Fibroblast of the aortic adventitia (primary cell): ENCODE data around the gene BNC2. TPM values are rescaled to one million over a fixed set of nuclear protein-coding genes. Genes with fewer than 3 reads are reported as not detected.

Experiments used
- DNase-seq: peaks from one replicate; pipeline ENCODE4 v3.0.0-alpha.2; 2010; ENCODE audit warnings: low read depth
- H3K4me3 ChIP-seq: 2 replicates; pipeline ENCODE4 v1.5.1; 2011; ENCODE audit warnings: low read depth, mild to moderate bottlenecking, control low read depth, low read length, moderate library complexity
- total RNA-seq: library from RNA; depleted of rRNA; stranded (reverse); fragments of >200 nt; gene quantifications from 2 replicates; pipeline ENCODE4 v1.2.3, GENCODE V29; 2012; ENCODE audit warnings: low replicate concordance
- TF ChIP-seq, protein P1 (sequence below): IDR thresholded peaks from 2 replicates; pipeline ENCODE4 v1.5.1; 2011; ENCODE audit warnings: mild to moderate bottlenecking, low read length, control low read depth, inconsistent platforms; ENCODE audit not compliant: insufficient read depth

Gene BNC2
- total RNA-seq, 1 donor = 53.3 TPM

- no peak for DNase-seq
- TF ChIP-seq, protein P1, sequence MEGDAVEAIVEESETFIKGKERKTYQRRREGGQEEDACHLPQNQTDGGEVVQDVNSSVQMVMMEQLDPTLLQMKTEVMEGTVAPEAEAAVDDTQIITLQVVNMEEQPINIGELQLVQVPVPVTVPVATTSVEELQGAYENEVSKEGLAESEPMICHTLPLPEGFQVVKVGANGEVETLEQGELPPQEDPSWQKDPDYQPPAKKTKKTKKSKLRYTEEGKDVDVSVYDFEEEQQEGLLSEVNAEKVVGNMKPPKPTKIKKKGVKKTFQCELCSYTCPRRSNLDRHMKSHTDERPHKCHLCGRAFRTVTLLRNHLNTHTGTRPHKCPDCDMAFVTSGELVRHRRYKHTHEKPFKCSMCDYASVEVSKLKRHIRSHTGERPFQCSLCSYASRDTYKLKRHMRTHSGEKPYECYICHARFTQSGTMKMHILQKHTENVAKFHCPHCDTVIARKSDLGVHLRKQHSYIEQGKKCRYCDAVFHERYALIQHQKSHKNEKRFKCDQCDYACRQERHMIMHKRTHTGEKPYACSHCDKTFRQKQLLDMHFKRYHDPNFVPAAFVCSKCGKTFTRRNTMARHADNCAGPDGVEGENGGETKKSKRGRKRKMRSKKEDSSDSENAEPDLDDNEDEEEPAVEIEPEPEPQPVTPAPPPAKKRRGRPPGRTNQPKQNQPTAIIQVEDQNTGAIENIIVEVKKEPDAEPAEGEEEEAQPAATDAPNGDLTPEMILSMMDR = no peak
- no peak overlapping the region for H3K4me3 ChIP-seq
Measured at GRCh38 chr9:16817514-16817913, 53.0 kb downstream of the BNC2 start.

- no peak for DNase-seq
- TF ChIP-seq, protein P1 = no peak
- no peak overlapping the region for H3K4me3 ChIP-seq
Measured at GRCh38 chr9:16817002-16817401, 53.5 kb downstream of the BNC2 start.

GRCh38 chr9:16816011-16816410, 54.5 kb downstream of the BNC2 start:
- TF ChIP-seq, protein P1 = no peak
- no peak for DNase-seq
- H3K4me3 ChIP-seq = no peak overlapping the region

DNA sequence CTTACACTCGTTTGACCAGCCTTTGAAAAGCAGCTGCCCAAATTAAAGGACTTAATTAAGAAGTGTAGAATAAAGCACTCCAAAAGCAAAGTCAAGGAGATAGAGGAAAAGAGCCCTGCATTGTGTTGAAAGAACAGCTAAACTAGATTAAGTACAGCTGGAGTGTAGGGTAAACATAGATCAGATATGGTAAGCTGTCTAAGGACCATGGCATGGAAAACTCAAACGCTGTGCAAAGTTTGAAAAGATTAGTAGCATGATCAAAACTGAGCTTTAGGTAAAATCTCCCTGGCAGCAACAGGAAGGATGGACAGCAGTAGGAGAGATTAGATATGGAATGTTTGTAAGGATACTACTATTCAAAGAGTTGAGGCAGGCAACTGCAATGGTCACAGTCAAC, 55.4 kb downstream of the BNC2 start:
- H3K4me3 ChIP-seq = no peak overlapping the region
- DNase-seq = no peak
- TF ChIP-seq, protein P1 = no peak

DNA sequence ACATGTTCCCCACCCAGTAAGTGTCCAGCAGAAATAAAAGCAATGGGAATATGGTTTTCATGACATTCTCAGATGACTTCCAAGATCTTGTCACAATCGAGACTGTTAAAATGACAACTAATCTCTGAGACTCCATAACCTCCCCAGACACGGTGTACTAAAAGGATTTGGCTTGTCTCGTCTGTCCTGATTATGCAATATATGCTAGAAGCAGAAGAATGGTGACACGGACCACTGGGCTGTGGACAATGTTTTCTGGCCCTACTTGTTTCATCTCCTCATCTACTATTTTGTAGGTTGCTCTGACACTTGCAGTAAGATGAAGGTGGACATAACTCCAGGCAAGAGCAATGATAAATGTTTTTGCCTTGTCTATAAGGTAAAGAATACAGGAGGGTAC, 56.6 kb downstream of the BNC2 start:
- no peak overlapping the region for H3K4me3 ChIP-seq
- TF ChIP-seq, protein P1 = no peak
- DNase-seq = no peak

GRCh38 chr9:16811987-16812685, 58.3 kb downstream of the BNC2 start:
- no peak for DNase-seq
- TF ChIP-seq, protein P1 = no peak
- H3K4me3 ChIP-seq = no peak overlapping the region
